PFSK-1 (cell line): ENCODE data around the gene ERBB4.

ENCODE experiments used
- FOXP2 ChIP-seq: optimal IDR thresholded peaks from 2 replicates; pipeline ENCODE3; 2011; ENCODE audit warnings: borderline replicate concordance, control low read depth, inconsistent platforms; ENCODE audit not compliant: insufficient read depth; ENCODE audit errors: extremely low read length, extremely low read depth
- POLR2AphosphoS5 ChIP-seq: IDR thresholded peaks from 2 replicates; pipeline ENCODE4 v1.6.1; 2012; ENCODE audit warnings: low read depth, mild to moderate bottlenecking, control low read depth, low read length, moderate library complexity
- SIN3A ChIP-seq: IDR thresholded peaks from 2 replicates; pipeline ENCODE4 v1.6.1; 2012; ENCODE audit warnings: mild to moderate bottlenecking, low read length, moderate library complexity, borderline replicate concordance; ENCODE audit not compliant: insufficient read depth
- TAF1 ChIP-seq: IDR thresholded peaks from 2 replicates; pipeline ENCODE4 v1.6.1; 2012; ENCODE audit warnings: low read length, control low read depth, borderline replicate concordance; ENCODE audit not compliant: insufficient read depth
- TF ChIP-seq, protein P1 (sequence below), 2 experiments: IDR thresholded peaks; 2 replicates each; pipeline versions ENCODE4 v1.6.1 to v1.8.0; 2011 to 2012; ENCODE audit warnings: low read depth in 2 of 2, low read length in 2 of 2, control low read depth in 1 of 2, inconsistent platforms in 1 of 2, mild to moderate bottlenecking in 1 of 2, moderate library complexity in 1 of 2; ENCODE audit not compliant: insufficient read depth in 1 of 2

The ERBB4 gene

GRCh38 chr2:211477537-211478275 lies 1060.9 kb downstream of the ERBB4 start:
- TF ChIP-seq POLR2AphosphoS5 = no peak
- TF ChIP-seq, protein P1, sequence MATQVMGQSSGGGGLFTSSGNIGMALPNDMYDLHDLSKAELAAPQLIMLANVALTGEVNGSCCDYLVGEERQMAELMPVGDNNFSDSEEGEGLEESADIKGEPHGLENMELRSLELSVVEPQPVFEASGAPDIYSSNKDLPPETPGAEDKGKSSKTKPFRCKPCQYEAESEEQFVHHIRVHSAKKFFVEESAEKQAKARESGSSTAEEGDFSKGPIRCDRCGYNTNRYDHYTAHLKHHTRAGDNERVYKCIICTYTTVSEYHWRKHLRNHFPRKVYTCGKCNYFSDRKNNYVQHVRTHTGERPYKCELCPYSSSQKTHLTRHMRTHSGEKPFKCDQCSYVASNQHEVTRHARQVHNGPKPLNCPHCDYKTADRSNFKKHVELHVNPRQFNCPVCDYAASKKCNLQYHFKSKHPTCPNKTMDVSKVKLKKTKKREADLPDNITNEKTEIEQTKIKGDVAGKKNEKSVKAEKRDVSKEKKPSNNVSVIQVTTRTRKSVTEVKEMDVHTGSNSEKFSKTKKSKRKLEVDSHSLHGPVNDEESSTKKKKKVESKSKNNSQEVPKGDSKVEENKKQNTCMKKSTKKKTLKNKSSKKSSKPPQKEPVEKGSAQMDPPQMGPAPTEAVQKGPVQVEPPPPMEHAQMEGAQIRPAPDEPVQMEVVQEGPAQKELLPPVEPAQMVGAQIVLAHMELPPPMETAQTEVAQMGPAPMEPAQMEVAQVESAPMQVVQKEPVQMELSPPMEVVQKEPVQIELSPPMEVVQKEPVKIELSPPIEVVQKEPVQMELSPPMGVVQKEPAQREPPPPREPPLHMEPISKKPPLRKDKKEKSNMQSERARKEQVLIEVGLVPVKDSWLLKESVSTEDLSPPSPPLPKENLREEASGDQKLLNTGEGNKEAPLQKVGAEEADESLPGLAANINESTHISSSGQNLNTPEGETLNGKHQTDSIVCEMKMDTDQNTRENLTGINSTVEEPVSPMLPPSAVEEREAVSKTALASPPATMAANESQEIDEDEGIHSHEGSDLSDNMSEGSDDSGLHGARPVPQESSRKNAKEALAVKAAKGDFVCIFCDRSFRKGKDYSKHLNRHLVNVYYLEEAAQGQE (IDR thresholded peaks at IDR 0.05; ENCODE audit: insufficient read depth in 1 of 2, low read depth in 2 of 2, low read length in 2 of 2) = no peak
- TF ChIP-seq TAF1 = no peak
- TF ChIP-seq FOXP2 = no peak
- no peak for TF ChIP-seq SIN3A

DNA sequence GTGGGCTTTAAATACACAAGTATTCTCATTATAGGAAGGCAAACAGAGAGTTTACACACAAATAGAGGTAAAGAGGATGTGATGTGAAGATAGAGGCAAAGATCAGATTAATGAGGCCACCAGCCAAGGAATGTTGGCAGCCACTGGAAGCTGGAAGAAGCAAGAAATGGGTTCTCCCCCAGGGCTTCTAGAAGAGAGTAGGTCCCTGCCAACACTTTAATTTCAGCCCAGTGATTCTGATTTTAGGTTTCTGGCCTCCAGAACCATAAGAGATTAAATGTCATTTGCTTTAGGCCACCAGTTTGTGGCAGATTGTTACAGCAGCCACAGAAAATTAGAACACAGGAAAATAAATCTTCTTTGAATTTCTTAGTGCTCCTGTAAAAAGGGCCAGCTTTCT lies 1065.5 kb downstream of the ERBB4 start:
- TF ChIP-seq FOXP2 (no peak), SIN3A (no peak), POLR2AphosphoS5 (no peak)

DNA sequence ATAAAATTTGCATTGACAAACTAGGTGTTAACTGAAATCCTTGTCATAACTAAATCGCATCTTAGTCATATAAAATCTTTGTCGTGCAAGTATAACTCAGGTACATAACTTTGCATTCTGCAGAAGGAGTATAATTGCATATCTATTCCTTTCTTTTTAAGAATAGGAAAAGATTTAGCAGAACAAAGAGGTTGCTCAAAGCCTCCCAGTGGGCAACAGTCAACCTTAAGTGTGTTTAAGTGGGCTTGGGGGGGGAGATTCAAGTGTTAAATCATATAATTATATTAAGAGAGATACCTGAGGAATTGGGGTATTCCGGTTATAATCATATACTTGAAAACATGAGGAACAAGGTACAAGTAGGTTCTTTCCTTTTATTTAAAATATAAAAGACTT lies 1068.9 kb downstream of the ERBB4 start:
- TF ChIP-seq SIN3A (no peak), TAF1 (no peak), POLR2AphosphoS5 (no peak), FOXP2 (no peak)
- TF ChIP-seq, protein P1 (IDR thresholded peaks at IDR 0.05; ENCODE audit: insufficient read depth in 1 of 2, low read depth in 2 of 2, low read length in 2 of 2) = no peak

DNA sequence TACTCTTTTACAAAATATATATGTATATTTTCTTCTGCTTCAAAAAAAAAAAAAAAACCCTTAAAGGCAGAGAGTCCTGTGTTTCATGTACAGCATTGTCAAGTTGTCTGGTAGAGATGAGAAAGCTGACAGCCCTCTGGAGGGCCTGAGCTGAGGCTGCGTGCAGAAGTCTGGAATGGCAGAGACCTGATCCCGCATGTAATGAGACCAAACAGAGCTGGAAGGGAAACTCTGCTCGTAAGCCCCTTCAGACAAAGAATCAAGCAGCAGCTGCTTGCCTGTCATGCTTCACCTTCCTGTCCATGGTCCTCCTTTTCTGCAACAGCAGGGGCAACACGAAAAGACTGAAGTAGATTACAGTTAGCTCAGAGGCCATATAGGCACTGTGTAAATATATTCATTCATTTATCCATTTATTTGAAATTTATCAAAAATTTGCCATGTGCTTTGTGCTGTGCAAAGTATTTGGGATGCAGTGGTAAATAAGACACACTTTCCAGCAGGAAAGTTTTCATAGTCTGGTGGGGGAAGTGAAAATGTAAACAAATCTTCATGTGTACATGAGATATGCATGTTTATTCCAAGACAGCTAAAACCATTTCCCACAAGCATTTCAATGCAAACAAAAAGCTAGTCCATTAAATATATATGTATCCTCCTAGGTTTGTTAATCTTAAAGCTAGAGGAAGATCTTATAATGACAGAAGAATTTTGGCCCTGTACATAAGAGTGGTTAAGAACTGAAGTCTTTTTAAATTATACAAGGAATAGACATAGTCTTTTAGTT lies 1069.5 kb downstream of the ERBB4 start:
- TF ChIP-seq TAF1 = no peak
- TF ChIP-seq FOXP2 = no peak
- TF ChIP-seq SIN3A = no peak
- no peak for TF ChIP-seq POLR2AphosphoS5
- TF ChIP-seq, protein P1 (IDR thresholded peaks at IDR 0.05; ENCODE audit: insufficient read depth in 1 of 2, low read depth in 2 of 2, low read length in 2 of 2) = no peak

DNA sequence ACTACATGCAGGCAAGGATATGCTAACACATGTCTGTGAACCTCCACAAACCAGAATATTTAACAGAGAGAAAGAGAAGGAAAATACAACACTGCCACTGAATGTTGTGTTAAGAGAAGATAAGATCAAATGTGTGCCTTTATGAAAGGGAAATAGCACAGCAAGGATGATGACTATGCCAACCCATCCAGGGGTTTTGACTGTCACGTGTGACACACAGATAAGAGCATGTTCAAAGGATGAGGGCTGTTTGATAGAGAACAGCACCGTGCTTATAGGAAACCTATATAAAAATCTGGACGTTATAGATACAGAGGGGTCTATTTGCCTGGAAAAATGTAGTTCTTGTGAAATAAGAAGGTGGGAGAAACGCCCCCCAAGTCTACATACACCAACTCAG lies 1070.4 kb downstream of the ERBB4 start:
- TF ChIP-seq POLR2AphosphoS5 = no peak
- TF ChIP-seq, protein P1 (IDR thresholded peaks at IDR 0.05; ENCODE audit: insufficient read depth in 1 of 2, low read depth in 2 of 2, low read length in 2 of 2) = no peak
- TF ChIP-seq FOXP2 = no peak
- no peak for TF ChIP-seq TAF1
- no peak for TF ChIP-seq SIN3A
